H9 (cell line): ENCODE results near the gene CHID1. TPM values are rescaled to one million over a fixed set of nuclear protein-coding genes. Genes with fewer than 3 reads are reported as not detected.

Source experiments
- DNase-seq: peaks from one replicate; pipeline ENCODE4 v3.0.0-alpha.2; 2017
- H2AFZ ChIP-seq: one replicate; pipeline ENCODE4 v1.6.1; 2013; ENCODE audit warnings: mild to moderate bottlenecking, low read length, control low read depth, moderate library complexity
- H2AK5ac ChIP-seq: 2 replicates; pipeline ENCODE4 v1.6.1; 2013; ENCODE audit warnings: low read length, control low read depth, mixed read lengths; ENCODE audit not compliant: insufficient read length
- H2BK120ac ChIP-seq: one replicate; pipeline ENCODE4 v1.6.1; 2013; ENCODE audit warnings: low read depth, mild to moderate bottlenecking, low read length, control low read depth, inconsistent platforms; ENCODE audit not compliant: poor library complexity, severe bottlenecking
- H2BK12ac ChIP-seq: 2 replicates; pipeline ENCODE4 v1.6.1; 2013; ENCODE audit warnings: low read length, control low read depth, mixed read lengths, low read depth; ENCODE audit not compliant: insufficient read length
- H2BK15ac ChIP-seq: 2 replicates; pipeline ENCODE4 v1.6.1; 2013; ENCODE audit warnings: low read depth, low read length, control low read depth
- H2BK20ac ChIP-seq: one replicate; pipeline ENCODE4 v1.6.1; 2013; ENCODE audit warnings: low read depth, mild to moderate bottlenecking, low read length, control low read depth, inconsistent platforms; ENCODE audit not compliant: poor library complexity, severe bottlenecking
- H2BK5ac ChIP-seq: 2 replicates; pipeline ENCODE4 v1.6.1; 2013; ENCODE audit warnings: low read length, control low read depth, mixed read lengths; ENCODE audit not compliant: insufficient read length
- H3K14ac ChIP-seq: 2 replicates; pipeline ENCODE4 v1.6.1; 2013; ENCODE audit warnings: low read length, control low read depth; ENCODE audit not compliant: insufficient read depth
- H3K18ac ChIP-seq: 2 replicates; pipeline ENCODE4 v1.6.1; 2013; ENCODE audit warnings: low read depth, mild to moderate bottlenecking, mixed read lengths, low read length, control low read depth; ENCODE audit not compliant: insufficient read length
- H3K23ac ChIP-seq: 2 replicates; pipeline ENCODE4 v1.6.1; 2013; ENCODE audit warnings: low read length, control low read depth, mixed read lengths, low read depth; ENCODE audit not compliant: insufficient read length
- H3K23me2 ChIP-seq: 2 replicates; pipeline ENCODE4 v1.6.1; 2013; ENCODE audit warnings: low read depth, mild to moderate bottlenecking, mixed read lengths, low read length, control low read depth; ENCODE audit not compliant: insufficient read length, poor library complexity, severe bottlenecking
- H3K27ac ChIP-seq: 2 replicates; pipeline ENCODE4 v1.5.1; 2013; ENCODE audit warnings: low read length, control low read depth, mixed read lengths, low read depth; ENCODE audit not compliant: insufficient read length
- H3K27me3 ChIP-seq: 2 replicates; pipeline ENCODE4 v1.6.1; 2013; ENCODE audit warnings: low read length, control low read depth, inconsistent platforms; ENCODE audit not compliant: insufficient read depth
- H3K4ac ChIP-seq: 2 replicates; pipeline ENCODE4 v1.6.1; 2013; ENCODE audit warnings: low read depth, mild to moderate bottlenecking, control low read depth, inconsistent platforms, low read length, moderate library complexity
- H3K4me1 ChIP-seq: 2 replicates; pipeline ENCODE4 v1.6.1; 2013; ENCODE audit warnings: low read length, control low read depth, inconsistent platforms; ENCODE audit not compliant: insufficient read depth
- H3K4me2 ChIP-seq: 2 replicates; pipeline ENCODE4 v1.6.1; 2013; ENCODE audit warnings: low read length, control low read depth, mixed read lengths; ENCODE audit not compliant: insufficient read length, insufficient read depth
- H3K56ac ChIP-seq: 2 replicates; pipeline ENCODE4 v1.6.1; 2013; ENCODE audit warnings: low read depth, mild to moderate bottlenecking, mixed read lengths, low read length, control low read depth; ENCODE audit not compliant: insufficient read length
- H3K79me1 ChIP-seq: 2 replicates; pipeline ENCODE4 v1.6.1; 2013; ENCODE audit warnings: low read depth, mild to moderate bottlenecking, moderate library complexity, low read length, control low read depth, inconsistent platforms; ENCODE audit not compliant: insufficient read depth, poor library complexity, severe bottlenecking
- H3K79me2 ChIP-seq: 2 replicates; pipeline ENCODE4 v1.6.1; 2013; ENCODE audit warnings: low read length, control low read depth, inconsistent platforms; ENCODE audit not compliant: insufficient read depth
- H3K9ac ChIP-seq: 2 replicates; pipeline ENCODE4 v1.6.1; 2013; ENCODE audit warnings: low read length, control low read depth, mixed read lengths; ENCODE audit not compliant: insufficient read length; ENCODE audit errors: extremely low read depth
- H3K9me3 ChIP-seq: one replicate; pipeline ENCODE4 v1.6.1; 2013; ENCODE audit warnings: low read depth, low read length, inconsistent platforms; ENCODE audit not compliant: control insufficient read depth
- H3T11ph ChIP-seq: one replicate; pipeline ENCODE4 v1.6.1; 2013; ENCODE audit warnings: mild to moderate bottlenecking, low read length, control low read depth, inconsistent platforms
- H4K20me1 ChIP-seq: one replicate; pipeline ENCODE4 v1.6.1; 2013; ENCODE audit not compliant: control insufficient read depth, insufficient read length, insufficient read depth
- H4K5ac ChIP-seq: 2 replicates; pipeline ENCODE4 v1.6.1; 2013; ENCODE audit warnings: low read depth, mild to moderate bottlenecking, mixed read lengths, low read length, control low read depth; ENCODE audit not compliant: insufficient read length
- H4K8ac ChIP-seq: replicated peaks from 2 replicates; pipeline ENCODE4 v1.6.1; 2013; ENCODE audit warnings: low read length, control low read depth, mixed read lengths, low read depth; ENCODE audit not compliant: insufficient read length
- H4K91ac ChIP-seq: 2 replicates; pipeline ENCODE4 v1.6.1; 2013; ENCODE audit warnings: low read depth, mild to moderate bottlenecking, moderate library complexity, mixed read lengths, low read length, control low read depth; ENCODE audit not compliant: insufficient read length
- H3K27ac Mint-ChIP-seq, 3 experiments: 2 replicates in 2 of 3; 3 replicates in 1 of 3; pipeline ENCODE4 v1.8.0; 2020 to 2021; ENCODE audit warnings: mixed read lengths in 3 of 3, mild to moderate bottlenecking in 1 of 3, moderate library complexity in 1 of 3
- H3K27me3 Mint-ChIP-seq: 2 replicates; pipeline ENCODE4 v1.8.0; 2021; ENCODE audit warnings: low read depth, mild to moderate bottlenecking, moderate library complexity, mixed read lengths
- H3K36me3 Mint-ChIP-seq, 3 experiments: 2 replicates in 2 of 3; 3 replicates in 1 of 3; pipeline ENCODE4 v1.8.0; 2020 to 2021; ENCODE audit warnings: low read depth in 3 of 3, mixed read lengths in 3 of 3; ENCODE audit not compliant: insufficient read depth in 1 of 3
- H3K4me1 Mint-ChIP-seq, 2 experiments: 2 replicates each; pipeline ENCODE4 v1.8.0; 2020; ENCODE audit warnings: mixed read lengths in 2 of 2
- H3K4me3 Mint-ChIP-seq, 2 experiments: 2 replicates in 1 of 2; 3 replicates in 1 of 2; pipeline ENCODE4 v1.8.0; 2020 to 2021; ENCODE audit warnings: mild to moderate bottlenecking in 2 of 2, mixed read lengths in 2 of 2, moderate library complexity in 1 of 2
- H3K9me3 Mint-ChIP-seq, 2 experiments: 2 replicates in 1 of 2; 3 replicates in 1 of 2; pipeline ENCODE4 v1.8.0; 2020; ENCODE audit warnings: mild to moderate bottlenecking in 2 of 2, mixed read lengths in 2 of 2, moderate library complexity in 1 of 2
- CTCF ChIP-seq: fragments of 200-600 bp; sonication (generic); conservative IDR thresholded peaks from 3 replicates; pipeline ENCODE4 v1.8.0; 2021; ENCODE audit warnings: antibody characterized with exemption, mild to moderate bottlenecking
- WGBS: extraction: QIAGEN DNeasy Blood & Tissue Kit; methylation state at CpG from one replicate; pipeline ENCODE4 v1.1.7; 2013; ENCODE audit warnings: missing lambda C conversion rate, low lambda C conversion rate, mixed read lengths; ENCODE audit not compliant: insufficient read length; ENCODE audit errors: extremely low coverage; 5-methylcytosine and 5-hydroxymethylcytosine counted together
- total RNA-seq: library from RNA; stranded (reverse); gene quantifications from 2 replicates; pipeline ENCODE4 v1.2.1, GENCODE V29; 2021

CHID1 gene
- total RNA-seq, 1 experiment from 2014 or later = 89.4 TPM

GRCh38 chr11:833114-833791 is 77.4 kb downstream of the CHID1 start:
- H4K20me1 ChIP-seq = no peaks in the 10 kb centered on the region
- no peaks in the 10 kb centered on the region for H3K9me3 Mint-ChIP-seq
- no peaks in the 10 kb centered on the region; the same call in 1 of the 2 replicates for H3K4me1 ChIP-seq

More at GRCh38 chr11:833114-833791, 77.4 kb downstream of the CHID1 start:
- no peak overlapping the region for H2BK12ac ChIP-seq
- H3K79me1 ChIP-seq = no peaks in the 10 kb centered on the region
- peaks cover 9% of the 10 kb centered on the region; the same call in 1 of the 2 replicates for H3K27me3 ChIP-seq
- no peak overlapping the region for H3K23ac ChIP-seq
- Mint-ChIP-seq H3K4me1 (peaks cover 28 to 38% of the 10 kb centered on the region in 2 experiments), H3K36me3 (peaks cover 8 to 24% (median 17%) of the 10 kb centered on the region in 3 experiments; a peak in 5 of 7 replicates), H3K27me3 (peaks cover 27% of the 10 kb centered on the region), H3K27ac (no peak overlapping the region), H3K4me3 (peak overlapping the region; percentile 65 to 79)
- no peak overlapping the region for H3K9ac ChIP-seq
- no peaks in the 10 kb centered on the region for H3K79me2 ChIP-seq
- H2BK120ac ChIP-seq = no peak overlapping the region
- H3T11ph ChIP-seq = no peak overlapping the region
- H3K4me2 ChIP-seq = peak overlapping the region; percentile 57
- no peak overlapping the region for H4K8ac ChIP-seq
- H3K27ac ChIP-seq = no peak overlapping the region
- no peak overlapping the region for H4K5ac ChIP-seq
- no peaks in the 10 kb centered on the region for H3K9me3 ChIP-seq
- no peak overlapping the region for H2BK20ac ChIP-seq
- no peak overlapping the region for H2BK15ac ChIP-seq
- no peak overlapping the region for H3K4ac ChIP-seq
- no CpG with 5 or more reads among the region's 55 CpGs for WGBS
- no peak overlapping the region for H3K18ac ChIP-seq
- no peak overlapping the region for H4K91ac ChIP-seq
- no peak overlapping the region for H2BK5ac ChIP-seq
- 0 out of 2 replicates have a peak overlapping the region, but pooled peaks have one; percentile 24 for H3K14ac ChIP-seq
- no peak for DNase-seq
- H3K56ac ChIP-seq = no peak overlapping the region
- peaks cover 25% of the 10 kb centered on the region for H3K23me2 ChIP-seq
- no peak overlapping the region for H2AK5ac ChIP-seq
- H2AFZ ChIP-seq = no peak overlapping the region
- TF ChIP-seq CTCF = no peak
